Duodenal mucosa (tissue), 2 donors: ENCODE measurements around the gene CERS6.
"Not testable (repeated sequence)": the region's sequence is repeated elsewhere in the genome, so short reads cannot be mapped to it uniquely, and the experiment has no call there.

Experiments used
- H3K27ac ChIP-seq: one replicate; pipeline ENCODE4 v1.7.0; 2013; ENCODE audit warnings: low read depth, low read length
- H3K27me3 ChIP-seq, 2 donors: one replicate each; pipeline ENCODE4 v1.7.0; 2013; ENCODE audit warnings: low read length in 2 of 2, control low read depth in 1 of 2; ENCODE audit not compliant: insufficient read depth in 2 of 2, control insufficient read depth in 1 of 2
- H3K36me3 ChIP-seq, 2 donors: one replicate each; pipeline ENCODE4 v1.7.0; 2013; ENCODE audit warnings: low read length in 2 of 2, control low read depth in 1 of 2; ENCODE audit not compliant: insufficient read depth in 2 of 2, control insufficient read depth in 1 of 2
- H3K4me1 ChIP-seq, 2 donors: one replicate each; pipeline ENCODE4 v1.7.0; 2013; ENCODE audit warnings: low read length in 2 of 2, control low read depth in 1 of 2; ENCODE audit not compliant: insufficient read depth in 2 of 2, control insufficient read depth in 1 of 2
- H3K4me3 ChIP-seq, 2 donors: one replicate each; pipeline ENCODE4 v1.7.0; 2013; ENCODE audit warnings: low read length in 2 of 2, low read depth in 1 of 2
- H3K9ac ChIP-seq, 2 donors: one replicate each; pipeline ENCODE4 v1.7.0; 2013; ENCODE audit warnings: low read length in 2 of 2, low read depth in 1 of 2
- H3K9me3 ChIP-seq, 2 donors: one replicate each; pipeline ENCODE4 v1.7.0; 2013; ENCODE audit warnings: low read length in 2 of 2, control low read depth in 1 of 2; ENCODE audit not compliant: control insufficient read depth in 1 of 2

The CERS6 gene

DNA sequence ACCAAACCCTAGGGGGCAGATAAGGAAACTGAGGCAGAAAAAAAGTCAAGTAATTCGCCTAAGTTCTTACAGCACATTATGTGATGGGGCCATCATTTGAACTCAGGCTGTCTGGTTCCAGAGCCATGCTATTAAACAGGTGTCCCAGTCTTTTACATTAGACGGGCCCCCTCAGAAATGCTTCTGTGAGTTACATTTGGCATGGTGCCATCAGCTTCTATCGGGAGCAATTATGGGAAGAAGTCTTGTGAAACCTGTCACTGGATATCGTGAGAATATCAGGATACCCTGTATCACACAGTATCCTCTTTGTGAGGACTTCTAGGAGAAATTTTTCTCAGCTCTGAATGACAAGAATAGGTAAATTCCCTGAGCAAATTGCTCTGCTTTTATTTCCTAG is 202.6 kb downstream of the CERS6 start:
- H3K27ac ChIP-seq, result no peak overlapping the region
- no peak overlapping the region for H3K9ac ChIP-seq
- no peaks in the 10 kb centered on the region for H3K27me3 ChIP-seq

DNA sequence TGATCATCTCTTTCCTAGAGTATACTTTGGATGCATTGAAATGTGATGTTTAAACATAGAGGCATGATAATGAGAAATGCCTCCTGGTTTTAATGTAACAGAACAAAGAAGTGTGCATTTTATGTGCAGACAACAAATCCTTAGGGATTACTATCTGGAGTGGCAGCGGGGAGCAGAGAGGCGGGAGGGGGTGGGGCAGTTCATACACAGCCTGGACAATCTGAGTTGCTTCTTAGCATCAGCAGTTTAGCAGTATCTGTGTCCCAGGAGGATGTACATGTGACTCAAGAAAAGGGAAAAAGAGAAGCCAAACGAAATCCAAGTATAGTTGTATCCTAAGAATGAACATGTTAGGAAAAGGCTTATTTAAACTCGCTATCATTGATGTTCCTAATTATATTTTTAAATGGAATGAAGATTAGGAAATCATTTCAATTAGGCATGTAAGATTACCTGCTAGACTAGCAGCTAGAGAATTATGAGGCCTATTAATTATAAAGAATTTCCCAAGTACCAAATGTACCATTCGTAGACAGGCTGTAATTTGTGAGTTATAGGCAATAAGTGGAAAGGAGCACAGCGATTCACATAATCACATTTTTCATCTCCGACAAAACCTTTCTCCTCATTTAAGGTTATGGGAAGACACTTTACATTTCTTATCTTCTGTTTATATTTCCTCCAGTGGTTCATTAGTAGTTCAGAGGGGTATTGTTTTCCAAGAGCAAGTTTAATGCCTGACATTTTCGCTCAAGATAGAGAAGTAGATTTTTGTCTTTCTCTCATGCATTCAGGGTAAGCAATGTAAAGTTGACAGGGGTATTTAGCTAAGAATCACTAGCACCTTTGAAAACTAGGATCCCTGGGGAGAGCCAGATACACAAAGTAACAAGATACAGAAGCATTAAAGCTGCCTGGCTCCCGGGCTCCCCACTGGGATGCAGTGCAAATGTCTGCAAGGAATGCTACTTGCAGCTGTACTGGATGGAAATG is 205.1 kb downstream of the CERS6 start:
- H3K27me3 ChIP-seq, result no peaks in the 10 kb centered on the region
- no peak overlapping the region for H3K9ac ChIP-seq
- H3K9me3 ChIP-seq, result no peaks in the 10 kb centered on the region
- H3K4me1 ChIP-seq, result peaks cover 0 to 2% of the 10 kb centered on the region in 2 donors
- H3K36me3 ChIP-seq, result no peaks in the 10 kb centered on the region
- no peak overlapping the region for H3K4me3 ChIP-seq
- H3K27ac ChIP-seq, result no peak overlapping the region

More for the DNA sequence above, 202.6 kb downstream of the CERS6 start:
- Histone ChIP-seq H3K9me3 (no peaks in the 10 kb centered on the region), H3K4me3 (no peak overlapping the region), H3K36me3 (no peaks in the 10 kb centered on the region), H3K4me1 (peaks cover 4 to 12% of the 10 kb centered on the region in 2 donors)

GRCh38 chr2:168661863-168662256 is 205.8 kb downstream of the CERS6 start:
- no peak overlapping the region for H3K4me3 ChIP-seq
- no peak overlapping the region for H3K9ac ChIP-seq
- H3K27me3 ChIP-seq, result no peaks in the 10 kb centered on the region

GRCh38 chr2:168662651-168663208 is 206.7 kb downstream of the CERS6 start:
- Histone ChIP-seq H3K4me3 (no peak overlapping the region), H3K27me3 (no peaks in the 10 kb centered on the region), H3K9me3 (no peaks in the 10 kb centered on the region), H3K36me3 (no peaks in the 10 kb centered on the region), H3K27ac (no peak overlapping the region), H3K9ac (no peak overlapping the region), H3K4me1 (peaks cover 9 to 18% of the 10 kb centered on the region in 2 donors)

More at GRCh38 chr2:168661863-168662256, 205.8 kb downstream of the CERS6 start:
- Histone ChIP-seq H3K36me3 (no peaks in the 10 kb centered on the region), H3K9me3 (no peaks in the 10 kb centered on the region), H3K4me1 (peaks cover under 1 to 9% of the 10 kb centered on the region in 2 donors), H3K27ac (no peak overlapping the region)

DNA sequence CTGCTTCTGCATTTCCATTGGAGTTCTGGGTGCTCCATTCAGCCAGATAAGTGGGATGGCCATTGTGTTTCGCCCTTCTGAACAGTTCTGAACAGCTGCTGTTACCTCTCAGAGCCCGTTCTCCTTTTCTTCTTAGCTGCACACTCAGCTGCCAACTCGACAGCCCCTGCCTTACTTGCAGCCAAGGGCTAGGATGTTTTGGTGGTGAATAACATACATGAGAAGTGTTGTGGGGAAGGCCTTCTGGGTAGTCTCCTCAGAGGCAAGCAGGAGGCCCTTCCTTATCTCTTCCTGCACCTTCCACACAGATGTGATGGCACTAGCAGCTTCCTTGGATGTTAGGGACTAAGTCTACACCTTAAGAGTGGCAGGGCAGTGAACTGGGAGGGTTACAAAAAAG is 207.9 kb downstream of the CERS6 start:
- no peak overlapping the region for H3K9ac ChIP-seq
- peaks cover 10 to 23% of the 10 kb centered on the region in 2 donors for H3K4me1 ChIP-seq
- no peaks in the 10 kb centered on the region for H3K9me3 ChIP-seq

GRCh38 chr2:168664715-168665114 is 208.6 kb downstream of the CERS6 start:
- not testable (repeated sequence) for H3K27me3 ChIP-seq, H3K27ac ChIP-seq, H3K4me3 ChIP-seq, H3K36me3 ChIP-seq, H3K9me3 ChIP-seq, H3K9ac ChIP-seq
- peaks cover 10 to 23% of the 10 kb centered on the region in 2 donors for H3K4me1 ChIP-seq

More for the DNA sequence above, 207.9 kb downstream of the CERS6 start:
- Histone ChIP-seq H3K27me3 (no peaks in the 10 kb centered on the region), H3K4me3 (no peak overlapping the region), H3K27ac (no peak overlapping the region), H3K36me3 (no peaks in the 10 kb centered on the region)

- H3K36me3 ChIP-seq, result no peaks in the 10 kb centered on the region
- H3K27me3 ChIP-seq, result no peaks in the 10 kb centered on the region
- H3K4me1 ChIP-seq, result peaks cover 10 to 23% of the 10 kb centered on the region in 2 donors
- H3K4me3 ChIP-seq, result no peak overlapping the region
- no peak overlapping the region for H3K27ac ChIP-seq
- H3K9ac ChIP-seq, result no peak overlapping the region
- H3K9me3 ChIP-seq, result no peaks in the 10 kb centered on the region
These were observed 210.3 kb downstream of the CERS6 start for GRCh38 chr2:168666339-168666738.

DNA sequence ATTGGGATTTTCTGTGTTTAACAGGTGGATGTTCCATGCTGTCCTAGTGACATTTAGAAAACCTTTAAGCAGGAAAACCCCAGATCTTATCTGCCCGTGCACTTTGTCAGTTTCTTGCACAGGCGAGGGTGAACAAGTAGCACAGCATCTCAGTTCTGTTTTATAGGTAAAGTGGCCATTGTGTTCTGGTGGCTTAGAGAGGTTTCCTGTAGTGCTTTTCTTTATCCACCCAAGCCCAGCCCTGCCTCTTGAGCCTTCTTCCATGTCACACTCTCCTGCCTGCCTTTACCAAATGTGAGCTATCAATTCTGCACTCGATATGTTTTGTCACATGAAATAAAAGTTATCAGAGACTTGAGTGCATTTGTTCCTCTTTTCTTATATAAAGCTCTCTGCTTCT is 211.1 kb downstream of the CERS6 start:
- no peaks in the 10 kb centered on the region for H3K27me3 ChIP-seq
- H3K27ac ChIP-seq, result no peak overlapping the region
- no peaks in the 10 kb centered on the region for H3K36me3 ChIP-seq
- no peak overlapping the region for H3K4me3 ChIP-seq
- no peak overlapping the region for H3K9ac ChIP-seq
- H3K4me1 ChIP-seq, result peaks cover 10 to 23% of the 10 kb centered on the region in 2 donors
- H3K9me3 ChIP-seq, result no peaks in the 10 kb centered on the region

GRCh38 chr2:168669151-168669550 is 213.1 kb downstream of the CERS6 start:
- no peaks in the 10 kb centered on the region for H3K27me3 ChIP-seq
- no peaks in the 10 kb centered on the region for H3K36me3 ChIP-seq
- H3K27ac ChIP-seq, result no peak overlapping the region
- H3K9ac ChIP-seq, result no peak overlapping the region
- H3K4me1 ChIP-seq, result peaks cover 10 to 23% of the 10 kb centered on the region in 2 donors
- H3K9me3 ChIP-seq, result no peaks in the 10 kb centered on the region
- H3K4me3 ChIP-seq, result no peak overlapping the region

DNA sequence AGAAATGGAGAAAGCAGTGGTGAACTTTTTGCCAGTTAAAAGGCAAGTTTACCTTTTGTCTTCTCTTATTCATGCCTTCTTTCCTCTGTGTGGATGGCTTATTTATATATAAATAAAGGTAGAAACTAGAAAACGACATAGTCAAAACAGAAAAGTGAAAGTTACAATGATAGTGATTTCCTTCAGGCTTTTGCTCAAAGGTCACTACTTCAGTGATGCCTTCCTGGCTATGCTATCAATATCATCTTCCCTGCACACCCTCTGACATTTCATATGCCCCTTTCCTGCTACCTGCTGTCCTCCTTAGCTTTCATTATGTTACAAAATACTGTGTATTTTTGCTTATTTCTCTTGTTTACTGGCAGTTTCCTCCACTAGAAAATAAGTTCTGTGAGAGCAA is 214.4 kb downstream of the CERS6 start:
- no peak overlapping the region for H3K27ac ChIP-seq
- no peaks in the 10 kb centered on the region for H3K36me3 ChIP-seq
- peaks cover 10 to 23% of the 10 kb centered on the region in 2 donors for H3K4me1 ChIP-seq
- H3K9me3 ChIP-seq, result no peaks in the 10 kb centered on the region
- H3K9ac ChIP-seq, result no peak overlapping the region
- no peaks in the 10 kb centered on the region for H3K27me3 ChIP-seq
- no peak overlapping the region for H3K4me3 ChIP-seq
